Left lung (tissue), 10 donors: ENCODE data around the gene MACO1. TPM values are rescaled to one million over a fixed set of nuclear protein-coding genes. Genes with fewer than 3 reads are reported as not detected.

ENCODE experiments used
- ATAC-seq: fragments of 200-7000 bp; cut with Tn5 transposase; one replicate; pipeline ENCODE4 v1.9.1; 2020; ENCODE audit warnings: moderate library complexity
- DNase-seq, 4 donors: peaks; one replicate each; pipeline ENCODE4 v3.0.0-alpha.2; 2013 to 2020
- H3K27ac ChIP-seq, 2 donors: fragments of 200-600 bp; sonication (generic) in 1 of 2; one replicate each; pipeline versions ENCODE4 v1.5.0 to v1.8.0; 2020 to 2021
- H3K27me3 ChIP-seq, 2 donors: fragments of 200-600 bp; sonication (generic) in 1 of 2; one replicate each; pipeline versions ENCODE4 v1.5.0 to v1.8.0; 2020 to 2021
- H3K36me3 ChIP-seq, 2 donors: fragments of 200-600 bp; sonication (generic) in 1 of 2; one replicate each; pipeline versions ENCODE4 v1.5.0 to v1.8.0; 2020 to 2021
- H3K4me1 ChIP-seq, 2 donors: fragments of 200-600 bp; one replicate each; pipeline ENCODE4 v1.8.0; 2021
- H3K4me3 ChIP-seq, 2 donors: fragments of 200-600 bp; sonication (generic) in 1 of 2; one replicate each; pipeline versions ENCODE4 v1.5.0 to v1.8.0; 2020 to 2021; ENCODE audit warnings: mild to moderate bottlenecking in 1 of 2
- H3K9me3 ChIP-seq, 2 donors: fragments of 200-600 bp; sonication (generic) in 1 of 2; one replicate each; pipeline versions ENCODE4 v1.5.0 to v1.8.0; 2020 to 2021
- CTCF ChIP-seq, 2 donors: fragments of 200-600 bp; sonication (generic) in 1 of 2; IDR thresholded peaks; one replicate each; pipeline versions ENCODE4 v1.5.0 to v1.8.0; 2021; ENCODE audit warnings: antibody characterized with exemption in 2 of 2
- intact Hi-C, 2 donors: fragments of 100-400 bp; cut with DNase I; formaldehyde crosslinking; loops; one replicate each; pipeline versions ENCODE4 v1.11.2 to v1.14.2; 2022
- polyA plus RNA-seq, 6 donors: library from polyadenylated mRNA; unstranded; fragments of 120-200 nt; gene quantifications; one replicate each; pipeline ENCODE4 v1.2.1, GENCODE V29; 2013; ENCODE audit not compliant: insufficient read length in 6 of 6
- total RNA-seq, 2 donors: library from RNA; stranded (reverse); fragmentation: NEBNext Ultra II Directional; extraction: Animal tissue kit (Norgen Biotek cat#: 25700); gene quantifications; one replicate each; pipeline ENCODE4 v1.2.1, GENCODE V29; 2021
- donor health status: DM: no; HTN: yes; CAD: no.
- donor health status: DM: no; HTN: no; CAD: no.

MACO1 gene
- total and polyA plus RNA-seq, 8 donors = 18.8 to 26.7 (median 25.6) TPM

- Histone ChIP-seq H3K27me3 (no peaks in the 10 kb centered on the region), H3K4me3 (no peak overlapping the region)
Observed at GRCh38 chr1:25473653-25474225, 43.0 kb downstream of the MACO1 start.

GRCh38 chr1:25474439-25475047, 43.8 kb downstream of the MACO1 start:
- DNase-seq (no peak), ATAC-seq (no peak)
- H3K27me3 ChIP-seq = no peaks in the 10 kb centered on the region
- no peak overlapping the region for H3K4me3 ChIP-seq
- H3K36me3 ChIP-seq = no peaks in the 10 kb centered on the region
- no peaks in the 10 kb centered on the region for H3K9me3 ChIP-seq
- H3K27ac ChIP-seq = no peak overlapping the region
- no peak for TF ChIP-seq CTCF (IDR thresholded peaks at IDR 0.05)
- intact Hi-C loops = no loop called here
- H3K4me1 ChIP-seq = peaks cover 0 to 4% of the 10 kb centered on the region in 2 donors

More at GRCh38 chr1:25473653-25474225, 43.0 kb downstream of the MACO1 start:
- no peaks in the 10 kb centered on the region for H3K9me3 ChIP-seq
- H3K36me3 ChIP-seq = no peaks in the 10 kb centered on the region
- no peak for TF ChIP-seq CTCF (IDR thresholded peaks at IDR 0.05)
- ATAC-seq (no peak), DNase-seq (no peak)
- H3K27ac ChIP-seq = no peak overlapping the region
- intact Hi-C loops = no loop called here
- peaks cover 0 to 2% of the 10 kb centered on the region in 2 donors for H3K4me1 ChIP-seq

- no peak overlapping the region for H3K4me3 ChIP-seq
- intact Hi-C loops = no loop called here
- H3K27me3 ChIP-seq = no peaks in the 10 kb centered on the region
- DNase-seq = no peak
- H3K4me1 ChIP-seq = peaks cover 0 to 4% of the 10 kb centered on the region in 2 donors
- no peak overlapping the region for H3K27ac ChIP-seq
- H3K9me3 ChIP-seq = no peaks in the 10 kb centered on the region
- no peak for ATAC-seq
- no peak for TF ChIP-seq CTCF (IDR thresholded peaks at IDR 0.05)
- no peaks in the 10 kb centered on the region for H3K36me3 ChIP-seq
Observed at GRCh38 chr1:25476186-25477097, 45.7 kb downstream of the MACO1 start.

- H3K27me3 ChIP-seq = no peaks in the 10 kb centered on the region
- intact Hi-C loops = no loop called here
- ATAC-seq (no peak), DNase-seq (no peak)
- H3K36me3 ChIP-seq = no peaks in the 10 kb centered on the region
- H3K4me3 ChIP-seq = no peak overlapping the region
- TF ChIP-seq CTCF (IDR thresholded peaks at IDR 0.05) = no peak
- H3K9me3 ChIP-seq = no peaks in the 10 kb centered on the region
- peaks cover 0 to 4% of the 10 kb centered on the region in 2 donors for H3K4me1 ChIP-seq
- H3K27ac ChIP-seq = no peak overlapping the region
Observed at GRCh38 chr1:25477448-25478034, 46.8 kb downstream of the MACO1 start.
